Mucosa of descending colon (tissue), 3 donors: ENCODE measurements around the gene DIPK2A. TPM values are rescaled to one million over a fixed set of nuclear protein-coding genes. Genes with fewer than 3 reads are reported as not detected.

Source experiments
- ATAC-seq: fragments of 200-7000 bp; cut with Tn5 transposase; one replicate; pipeline ENCODE4 v1.9.1; 2020; ENCODE audit warnings: mild to moderate bottlenecking, moderate library complexity
- DNase-seq, 3 donors: peaks; one replicate each; pipeline ENCODE4 v3.0.0-alpha.2; 2020
- H3K36me3 ChIP-seq: fragments of 200-600 bp; one replicate; pipeline ENCODE4 v1.8.0; 2021; ENCODE audit warnings: low read depth, mild to moderate bottlenecking
- H3K4me1 ChIP-seq: fragments of 200-600 bp; one replicate; pipeline ENCODE4 v1.8.0; 2021; ENCODE audit warnings: low read depth, mild to moderate bottlenecking
- H3K4me3 ChIP-seq: fragments of 200-600 bp; one replicate; pipeline ENCODE4 v1.8.0; 2021; ENCODE audit warnings: mild to moderate bottlenecking
- H3K9me3 ChIP-seq: fragments of 200-600 bp; one replicate; pipeline ENCODE4 v1.8.0; 2021; ENCODE audit warnings: mild to moderate bottlenecking
- CTCF ChIP-seq: fragments of 200-600 bp; IDR thresholded peaks from one replicate; pipeline ENCODE4 v1.8.0; 2022; ENCODE audit warnings: antibody characterized with exemption, mild to moderate bottlenecking
- intact Hi-C, 2 donors: fragments of 100-400 bp; cut with DNase I in 1 of 2; cut with micrococcal nuclease in 1 of 2; formaldehyde crosslinking; loops; one replicate each; pipeline versions ENCODE4 v1.11.0 to v1.11.1; 2022; cut with DNase I, micrococcal nuclease
- total RNA-seq, 3 donors: library from RNA; stranded (reverse); fragmentation: NEBNext Ultra II Directional in 2 of 3; extraction: Animal tissue kit (Norgen Biotek cat#: 25700) in 2 of 3; gene quantifications; one replicate each; pipeline versions ENCODE4 v1.2.1 to v1.2.4, GENCODE V29; 2021 to 2023
- donor health status: DM: no; HTN: no; CAD: no; lungs with moderate emphysema.
- donor health status: DM: no; HTN: no; CAD: no.
- donor health status: DM: no; HTN: yes; CAD: no.

DIPK2A gene
- total RNA-seq, 3 donors from 2014 or later: 14.2 to 30.1 (median 14.7) TPM

GRCh38 chr3:143977341-143978262 is 6.0 kb downstream of the DIPK2A start:
- no peaks in the 10 kb centered on the region for H3K36me3 ChIP-seq
- H3K4me3 ChIP-seq: no peak overlapping the region
- intact Hi-C loops: no loop called here
- DNase-seq: no peak
- H3K4me1 ChIP-seq: peaks cover 10% of the 10 kb centered on the region
- no peak for ATAC-seq
- no peak for TF ChIP-seq CTCF
- H3K9me3 ChIP-seq: no peaks in the 10 kb centered on the region

GRCh38 chr3:143978263-143978631 is 6.6 kb downstream of the DIPK2A start:
- intact Hi-C loops: no loop called here
- no peak for DNase-seq
- ATAC-seq: no peak
- peaks cover 10% of the 10 kb centered on the region for H3K4me1 ChIP-seq
- no peaks in the 10 kb centered on the region for H3K36me3 ChIP-seq
- no peak for TF ChIP-seq CTCF
- H3K4me3 ChIP-seq: no peak overlapping the region
- no peaks in the 10 kb centered on the region for H3K9me3 ChIP-seq

GRCh38 chr3:143979041-143979440 is 7.4 kb downstream of the DIPK2A start:
- peaks cover 6% of the 10 kb centered on the region for H3K4me1 ChIP-seq
- intact Hi-C loops: no loop called here
- DNase-seq (no peak), ATAC-seq (no peak)
- H3K4me3 ChIP-seq: no peak overlapping the region
- H3K36me3 ChIP-seq: no peaks in the 10 kb centered on the region
- TF ChIP-seq CTCF: no peak
- no peaks in the 10 kb centered on the region for H3K9me3 ChIP-seq

- H3K4me1 ChIP-seq: no peaks in the 10 kb centered on the region
- intact Hi-C loops: no loop called here
- no peak for ATAC-seq
These were observed 8.2 kb downstream of the DIPK2A start for GRCh38 chr3:143979813-143980212.

GRCh38 chr3:143988306-143988705 is 16.7 kb downstream of the DIPK2A start:
- ATAC-seq (no peak), DNase-seq (no peak)
- H3K36me3 ChIP-seq: no peaks in the 10 kb centered on the region
- no peak overlapping the region for H3K4me3 ChIP-seq
- no peaks in the 10 kb centered on the region for H3K4me1 ChIP-seq
- no peaks in the 10 kb centered on the region for H3K9me3 ChIP-seq
- intact Hi-C loops: no loop called here
- no peak for TF ChIP-seq CTCF

More at GRCh38 chr3:143979813-143980212, 8.2 kb downstream of the DIPK2A start:
- Histone ChIP-seq H3K4me3 (no peak overlapping the region), H3K9me3 (no peaks in the 10 kb centered on the region), H3K36me3 (no peaks in the 10 kb centered on the region)
- DNase-seq: no peak
- no peak for TF ChIP-seq CTCF
